Measurements from ENCODE around the gene SCGB1A1. TPM values are rescaled to one million over a fixed set of nuclear protein-coding genes. Genes with fewer than 3 reads are reported as not detected.
"Not testable (repeated sequence)": the region's sequence is repeated elsewhere in the genome, so short reads cannot be mapped to it uniquely, and the experiment has no call there.

The SCGB1A1 gene
- total RNA-seq, 4 donors from 2014 or later = not detected

DNA sequence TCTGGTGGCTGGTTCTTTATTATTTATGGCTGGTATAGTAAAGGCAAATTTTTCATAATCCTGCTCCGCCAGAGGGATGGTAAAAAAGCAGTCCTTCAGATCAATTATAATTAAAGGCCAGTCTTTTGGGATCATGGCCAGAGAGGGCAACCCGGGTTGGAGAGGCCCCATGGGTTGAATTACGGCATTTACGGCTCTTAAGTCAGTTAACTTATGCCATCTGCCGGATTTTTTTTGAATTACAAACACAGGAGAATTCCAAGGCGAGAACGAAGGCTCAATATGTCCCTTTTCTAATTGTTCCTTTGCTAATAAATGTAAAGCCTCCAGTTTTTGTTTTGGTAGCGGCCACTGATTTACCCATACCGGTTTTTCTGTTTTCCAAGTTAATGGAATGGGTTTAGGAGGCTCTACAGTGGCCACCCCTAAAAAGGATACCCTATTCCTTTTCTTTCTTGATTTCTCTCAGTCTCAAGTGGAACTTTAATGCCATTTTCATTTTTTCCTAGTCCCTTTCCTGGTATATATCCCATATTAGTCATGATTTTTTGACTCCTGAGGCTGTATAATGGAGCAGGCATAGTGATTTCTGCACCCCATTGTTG, 40.3 kb upstream of the SCGB1A1 start:
- TF ChIP-seq CTCF (IDR thresholded peaks at IDR 0.05) = peak; percentile 40 to 42
- not testable (repeated sequence) for H3K27me3 ChIP-seq; H3K4me1 ChIP-seq; H3K36me3 ChIP-seq; H3K4me3 ChIP-seq; H3K9me3 ChIP-seq; H3K27ac ChIP-seq; DNase-seq (ENCODE audit: low spot score in 2 of 2)
- 3% methylated on average over 9 of the region's 9 CpGs for WGBS

DNA sequence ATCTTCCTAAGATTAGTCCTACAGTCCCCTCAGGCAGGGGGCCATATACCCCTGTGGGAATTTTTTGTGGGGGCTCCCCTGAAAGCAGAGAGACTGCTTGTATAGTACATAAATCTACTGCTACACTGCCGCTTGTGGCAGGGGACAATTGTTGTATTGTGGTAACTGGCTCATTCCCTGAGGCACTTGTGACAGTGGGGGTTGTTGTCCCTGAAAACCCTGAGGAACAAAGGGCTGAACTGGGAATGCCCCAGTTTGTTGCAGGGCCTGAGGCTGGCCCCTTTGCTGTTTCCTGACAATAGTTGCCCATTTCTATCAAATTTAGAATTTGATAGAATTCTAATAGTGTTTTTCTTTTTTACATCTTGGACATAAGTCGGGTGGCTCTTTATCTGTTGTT, 39.2 kb upstream of the SCGB1A1 start:
- H3K4me3 ChIP-seq; H3K27ac ChIP-seq; DNase-seq (ENCODE audit: low spot score in 2 of 2); H3K9me3 ChIP-seq; H3K36me3 ChIP-seq; H3K27me3 ChIP-seq; H3K4me1 ChIP-seq: not testable (repeated sequence)
- 28% methylated on average over 2 of the region's 2 CpGs for WGBS

DNA sequence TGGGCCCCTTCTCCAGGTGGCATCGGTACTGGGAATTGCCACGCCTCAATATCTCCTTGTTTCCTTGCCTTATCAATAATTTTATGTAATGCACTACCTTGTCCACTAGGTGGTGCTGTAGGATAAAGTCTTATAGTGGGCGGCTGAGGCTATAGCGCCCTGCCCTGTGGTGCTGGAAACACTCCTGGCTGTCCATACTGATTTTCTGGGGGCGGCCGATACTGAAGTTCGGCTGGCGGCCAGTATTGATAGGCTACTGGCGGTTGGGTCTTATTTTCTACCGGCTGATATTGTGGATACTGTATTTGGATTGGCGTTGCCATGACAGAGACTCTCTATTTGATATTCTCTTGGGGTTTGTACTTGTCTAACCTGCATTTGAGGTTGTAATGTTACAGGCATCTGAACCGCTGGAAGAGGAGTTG, 38.0 kb upstream of the SCGB1A1 start:
- H3K27me3 ChIP-seq; H3K36me3 ChIP-seq; DNase-seq (ENCODE audit: low spot score in 2 of 2); H3K4me3 ChIP-seq; H3K9me3 ChIP-seq; H3K4me1 ChIP-seq; H3K27ac ChIP-seq: not testable (repeated sequence)
- WGBS = 2% methylated on average over 12 of the region's 12 CpGs
- TF ChIP-seq CTCF (IDR thresholded peaks at IDR 0.05) = peak; percentile 75 to 77

DNA sequence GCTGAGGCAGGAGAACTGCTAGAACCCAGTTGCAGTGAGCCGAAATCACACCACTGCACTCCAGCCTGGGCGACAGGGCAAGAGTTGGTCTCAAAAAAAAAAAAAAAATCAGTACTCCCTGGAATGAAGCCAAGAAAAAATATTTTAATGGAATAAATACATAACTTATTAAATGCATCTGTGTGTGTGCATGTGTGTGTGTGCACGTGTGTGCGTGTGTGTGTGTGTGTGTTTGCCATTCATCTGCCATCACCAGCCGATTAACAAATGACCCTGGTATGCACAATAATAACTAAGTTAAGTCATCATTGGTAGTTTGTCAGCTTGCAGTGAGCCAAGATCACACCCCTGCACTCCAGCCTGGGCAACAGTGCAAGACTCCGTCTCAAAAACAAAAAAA, 35.0 kb upstream of the SCGB1A1 start:
- no peak overlapping the region for H3K27ac ChIP-seq
- 51% methylated on average over 6 of the region's 6 CpGs for WGBS
- DNase-seq (ENCODE audit: low spot score in 2 of 2) = no peak
- TF ChIP-seq POLR2A (IDR thresholded peaks at IDR 0.05) (no peak), CTCF (IDR thresholded peaks at IDR 0.05) (no peak), EP300 (IDR thresholded peaks at IDR 0.05) (no peak), POLR2AphosphoS5 (IDR thresholded peaks at IDR 0.05) (no peak)
- H3K4me3 ChIP-seq = no peak overlapping the region
- no peaks in the 10 kb centered on the region for H3K9me3 ChIP-seq
- H3K4me1 ChIP-seq = peaks cover 8% of the 10 kb centered on the region
- H3K27me3 ChIP-seq = no peaks in the 10 kb centered on the region
- no peaks in the 10 kb centered on the region for H3K36me3 ChIP-seq

GRCh38 chr11:62386083-62386482, 32.8 kb upstream of the SCGB1A1 start:
- DNase-seq (ENCODE audit: low spot score in 2 of 2); H3K27me3 ChIP-seq; H3K36me3 ChIP-seq; H3K4me3 ChIP-seq; H3K4me1 ChIP-seq; H3K9me3 ChIP-seq; H3K27ac ChIP-seq: not testable (repeated sequence)
- 91% methylated on average over 3 of the region's 3 CpGs for WGBS

DNA sequence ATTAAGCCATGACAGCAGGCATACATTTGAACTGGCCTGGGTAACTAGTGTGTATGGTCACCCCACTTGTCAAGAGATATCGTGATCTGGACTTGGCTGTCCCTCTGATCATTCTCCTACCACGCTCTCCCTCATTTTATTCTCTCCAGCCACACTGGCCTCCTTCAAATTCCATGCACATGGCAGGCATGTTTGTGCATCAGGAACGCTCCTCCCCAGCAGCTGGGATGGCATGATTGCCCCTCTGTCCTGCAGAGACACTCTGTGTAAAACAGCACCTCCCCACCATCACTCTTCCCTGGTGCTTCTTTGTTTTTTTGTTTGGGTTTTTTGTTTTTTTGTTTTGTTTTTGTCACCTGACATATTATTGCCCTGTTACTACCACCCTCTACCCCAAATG, 31.5 kb upstream of the SCGB1A1 start:
- Histone ChIP-seq H3K27me3 (no peaks in the 10 kb centered on the region), H3K27ac (no peak overlapping the region), H3K4me3 (no peak overlapping the region), H3K9me3 (no peaks in the 10 kb centered on the region), H3K36me3 (no peaks in the 10 kb centered on the region), H3K4me1 (no peaks in the 10 kb centered on the region)
- no peak for TF ChIP-seq EP300 (IDR thresholded peaks at IDR 0.05)
- no peak for TF ChIP-seq POLR2A (IDR thresholded peaks at IDR 0.05)
- no peak for TF ChIP-seq POLR2AphosphoS5 (IDR thresholded peaks at IDR 0.05)
- no peak for TF ChIP-seq CTCF (IDR thresholded peaks at IDR 0.05)
- no peak for DNase-seq (ENCODE audit: low spot score in 2 of 2)
- WGBS = 90% methylated on average over 3 of the region's 3 CpGs
